Measurements from ENCODE around the gene APOC3.
A peak's percentile ranks its signal among the peaks of the same experiment; 100 is the strongest.

The APOC3 gene

GRCh38 chr11:116787436-116787785 is 42.3 kb upstream of the APOC3 start:
- peak overlapping the region; percentile 60 for H2AFZ ChIP-seq (ENCODE audit: low read depth)
- no peak overlapping the region; the same call in 1 of the 2 replicates for H3K27ac ChIP-seq
- no peaks in the 10 kb centered on the region for H3K27me3 ChIP-seq (ENCODE audit: insufficient read depth, low read depth)

DNA sequence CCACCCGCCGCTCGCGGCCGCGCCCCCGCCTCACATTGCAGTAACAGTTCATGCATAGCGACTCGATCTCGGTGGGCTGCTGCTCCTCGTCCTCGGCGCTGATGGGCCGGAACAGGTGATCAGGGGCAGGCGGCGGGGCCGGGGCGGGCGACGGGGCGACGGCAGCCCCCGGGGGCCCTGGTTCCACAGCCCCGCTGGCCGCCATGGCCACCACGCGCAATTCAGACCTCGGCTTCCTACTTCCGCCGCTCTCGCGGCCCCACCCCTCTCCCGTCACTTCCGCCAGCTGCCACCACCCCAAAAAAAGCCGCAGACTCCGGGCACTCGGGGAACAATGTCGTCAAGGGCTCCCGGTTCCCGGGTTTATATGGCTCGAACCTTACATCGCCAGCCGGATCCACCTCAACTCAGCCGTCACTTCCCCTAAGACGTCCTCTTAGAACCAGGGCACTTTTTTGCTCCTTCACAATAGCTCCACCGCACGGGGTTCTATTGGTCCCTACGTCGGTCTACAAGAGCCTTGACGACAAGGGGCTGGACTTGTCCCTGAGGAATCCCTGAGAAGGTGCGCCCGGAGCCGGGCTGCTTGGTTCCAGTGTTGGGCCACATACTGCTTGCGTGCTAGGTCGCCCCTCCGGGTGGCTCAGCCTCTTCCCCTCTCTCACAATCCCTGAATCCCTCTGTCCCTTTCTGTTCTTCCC is 41.8 kb upstream of the APOC3 start, which contains the start of gene ZPR1:
TSS of gene ZPR1 (minus strand) at position 238 of the 701 bp plus-strand sequence. CDS start at position 205, 33 bp downstream.
- H3K4me2 ChIP-seq: peak within 1 kb of the TSS; percentile 73
- no peaks in the 10 kb centered on the region for H3K27me3 ChIP-seq (ENCODE audit: insufficient read depth, low read depth)
- H3K4me3 ChIP-seq (IDR thresholded peaks at IDR 0.05; ENCODE audit: insufficient read depth, low read depth, low read length): no peak within 1 kb of the TSS
- H4K20me1 ChIP-seq (ENCODE audit: insufficient read depth): no peaks in the 10 kb centered on the region
- no peaks in the 10 kb centered on the region for H3K36me3 ChIP-seq (ENCODE audit: insufficient read depth)
- H2AFZ ChIP-seq (ENCODE audit: low read depth): peak within 1 kb of the TSS; percentile 60
- peaks cover 12% of the 10 kb centered on the region for H3K79me2 ChIP-seq (ENCODE audit: insufficient read depth, low read depth)
- no peak for TF ChIP-seq CTCF (conservative IDR thresholded peaks at IDR 0.05; ENCODE audit: low read depth, low read length)
- H3K27ac ChIP-seq: no peak within 1 kb of the TSS; the same call in 1 of the 2 replicates
- H3K9ac ChIP-seq: peak within 1 kb of the TSS; percentile 70
- peaks cover 12% of the 10 kb centered on the region for H3K4me1 ChIP-seq (ENCODE audit: low read depth, poor library complexity, severe bottlenecking)

More at GRCh38 chr11:116787436-116787785, 42.3 kb upstream of the APOC3 start:
- Histone ChIP-seq H3K36me3 (ENCODE audit: insufficient read depth) (no peaks in the 10 kb centered on the region), H3K4me2 (peak overlapping the region; percentile 73; the same call in 1 of the 2 replicates), H3K4me3 (IDR thresholded peaks at IDR 0.05; ENCODE audit: insufficient read depth, low read depth, low read length) (no peak overlapping the region), H4K20me1 (ENCODE audit: insufficient read depth) (no peaks in the 10 kb centered on the region), H3K79me2 (ENCODE audit: insufficient read depth, low read depth) (peaks cover 12% of the 10 kb centered on the region), H3K4me1 (ENCODE audit: low read depth, poor library complexity, severe bottlenecking) (peaks cover 12% of the 10 kb centered on the region), H3K9ac (peak overlapping the region; percentile 70)
- TF ChIP-seq CTCF (conservative IDR thresholded peaks at IDR 0.05; ENCODE audit: low read depth, low read length): no peak

DNA sequence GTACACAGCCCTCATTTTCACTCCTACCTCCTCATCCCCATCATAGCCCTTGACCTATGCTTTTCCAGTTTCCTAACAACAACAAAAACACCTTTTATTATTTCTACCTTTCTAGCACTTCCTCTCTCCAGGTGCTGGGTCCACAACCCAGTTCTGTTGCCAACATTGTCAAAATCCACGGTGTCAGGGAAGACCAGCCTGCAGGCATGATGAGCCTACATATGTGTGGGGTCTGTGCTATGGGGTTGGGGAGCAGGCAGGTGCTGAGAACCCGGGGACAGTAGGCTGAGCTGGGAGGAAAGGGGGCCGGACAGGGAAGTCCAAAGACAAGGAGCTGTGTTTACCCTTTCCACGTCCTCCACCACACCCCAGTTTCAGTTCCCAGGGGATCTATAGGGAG is 41.2 kb upstream of the APOC3 start:
- TF ChIP-seq CTCF (conservative IDR thresholded peaks at IDR 0.05; ENCODE audit: low read depth, low read length): no peak
- Histone ChIP-seq H3K27me3 (ENCODE audit: insufficient read depth, low read depth) (no peaks in the 10 kb centered on the region), H3K36me3 (ENCODE audit: insufficient read depth) (no peaks in the 10 kb centered on the region), H4K20me1 (ENCODE audit: insufficient read depth) (no peaks in the 10 kb centered on the region), H3K4me2 (peak overlapping the region; percentile 73; the same call in 1 of the 2 replicates), H3K4me3 (IDR thresholded peaks at IDR 0.05; ENCODE audit: insufficient read depth, low read depth, low read length) (no peak overlapping the region), H3K4me1 (ENCODE audit: low read depth, poor library complexity, severe bottlenecking) (peaks cover 12% of the 10 kb centered on the region), H2AFZ (ENCODE audit: low read depth) (peak overlapping the region; percentile 60; the same call in 1 of the 2 replicates), H3K79me2 (ENCODE audit: insufficient read depth, low read depth) (peaks cover 12% of the 10 kb centered on the region), H3K27ac (no peak overlapping the region), H3K9ac (no peak overlapping the region)

DNA sequence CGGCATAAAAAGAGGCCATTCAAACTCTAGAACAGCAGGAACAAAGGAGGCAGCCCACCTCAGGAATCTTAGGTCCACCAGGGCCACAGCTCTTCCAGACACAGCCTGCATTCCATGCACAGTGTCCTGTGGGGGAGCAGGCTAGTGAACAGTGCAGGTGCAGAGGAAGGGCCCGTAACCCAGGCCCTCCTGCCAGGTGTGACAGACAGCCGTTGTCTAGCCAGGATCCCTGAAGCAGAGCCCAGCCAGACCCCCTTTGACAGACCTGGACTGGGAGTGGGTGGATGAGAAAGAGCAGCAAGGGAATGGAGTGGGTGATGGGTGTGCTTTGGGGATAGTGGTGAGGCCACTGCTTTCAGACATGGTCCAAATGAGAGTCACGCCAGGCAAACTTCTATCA is 40.7 kb upstream of the APOC3 start:
- Histone ChIP-seq H3K36me3 (ENCODE audit: insufficient read depth) (no peaks in the 10 kb centered on the region), H3K4me3 (IDR thresholded peaks at IDR 0.05; ENCODE audit: insufficient read depth, low read depth, low read length) (no peak overlapping the region), H3K9ac (no peak overlapping the region), H3K4me1 (ENCODE audit: low read depth, poor library complexity, severe bottlenecking) (peaks cover 12% of the 10 kb centered on the region), H3K27ac (no peak overlapping the region), H2AFZ (ENCODE audit: low read depth) (no peak overlapping the region), H3K4me2 (no peak overlapping the region), H3K79me2 (ENCODE audit: insufficient read depth, low read depth) (peaks cover 12% of the 10 kb centered on the region), H3K27me3 (ENCODE audit: insufficient read depth, low read depth) (no peaks in the 10 kb centered on the region), H4K20me1 (ENCODE audit: insufficient read depth) (no peaks in the 10 kb centered on the region)
- no peak for TF ChIP-seq CTCF (conservative IDR thresholded peaks at IDR 0.05; ENCODE audit: low read depth, low read length)

All from KMS-11 (cell line).